ENCODE results near the gene PKP3.
"Not testable (repeated sequence)": the region's sequence is repeated elsewhere in the genome, so short reads cannot be mapped to it uniquely, and the experiment has no call there.

The PKP3 gene

GRCh38 chr11:413120-414081 lies 19.4 kb downstream of the PKP3 start:
- DNase-seq: no peak

- DNase-seq: no peak
Measured at GRCh38 chr11:414318-414857, 20.4 kb downstream of the PKP3 start.

- DNase-seq: no peak
Measured at GRCh38 chr11:415640-416041, 21.6 kb downstream of the PKP3 start.

- no peak for DNase-seq
Measured at GRCh38 chr11:416051-416756, 22.2 kb downstream of the PKP3 start.

- no peak for DNase-seq
Measured at GRCh38 chr11:416757-417621, 23.0 kb downstream of the PKP3 start.

GRCh38 chr11:417652-418342 lies 23.8 kb downstream of the PKP3 start:
- no peak for DNase-seq

GRCh38 chr11:418343-419247 lies 24.6 kb downstream of the PKP3 start:
- DNase-seq: no peak

- DNase-seq: no peak
Measured at GRCh38 chr11:419248-420005, 25.4 kb downstream of the PKP3 start.

- no peak for DNase-seq
Measured at GRCh38 chr11:420054-420910, 26.3 kb downstream of the PKP3 start.

- no peak for DNase-seq
Measured at GRCh38 chr11:420911-421321, 26.9 kb downstream of the PKP3 start.

- DNase-seq: peak in 1 of 2 experiments; percentile 32
Measured at GRCh38 chr11:422249-422656, 28.2 kb downstream of the PKP3 start.

- no peak for DNase-seq
Measured at GRCh38 chr11:424232-424631, 30.2 kb downstream of the PKP3 start.

- DNase-seq: not testable (repeated sequence)
Measured at GRCh38 chr11:424766-425165, 30.8 kb downstream of the PKP3 start.

GRCh38 chr11:425301-425700 lies 31.3 kb downstream of the PKP3 start:
- no peak for DNase-seq

GRCh38 chr11:426851-427250 lies 32.8 kb downstream of the PKP3 start:
- no peak for DNase-seq

GRCh38 chr11:428295-428694 lies 34.3 kb downstream of the PKP3 start:
- DNase-seq: no peak

- DNase-seq: no peak
Measured at GRCh38 chr11:429391-429790, 35.4 kb downstream of the PKP3 start.

GRCh38 chr11:429931-430456 lies 36.0 kb downstream of the PKP3 start:
- DNase-seq: no peak

- no peak for DNase-seq
Measured at GRCh38 chr11:431921-432320, 37.9 kb downstream of the PKP3 start.

All from NCI-H524 (cell line).